KG1 (cell line): Measurements from ENCODE around the gene RYR2.
"Not testable (repeated sequence)": the region's sequence is repeated elsewhere in the genome, so short reads cannot be mapped to it uniquely, and the experiment has no call there.

Experiments used
- DNase-seq: peaks from one replicate; lab custom pipeline; 2025; lab: John Stamatoyannopoulos, UW

RYR2 gene

DNA sequence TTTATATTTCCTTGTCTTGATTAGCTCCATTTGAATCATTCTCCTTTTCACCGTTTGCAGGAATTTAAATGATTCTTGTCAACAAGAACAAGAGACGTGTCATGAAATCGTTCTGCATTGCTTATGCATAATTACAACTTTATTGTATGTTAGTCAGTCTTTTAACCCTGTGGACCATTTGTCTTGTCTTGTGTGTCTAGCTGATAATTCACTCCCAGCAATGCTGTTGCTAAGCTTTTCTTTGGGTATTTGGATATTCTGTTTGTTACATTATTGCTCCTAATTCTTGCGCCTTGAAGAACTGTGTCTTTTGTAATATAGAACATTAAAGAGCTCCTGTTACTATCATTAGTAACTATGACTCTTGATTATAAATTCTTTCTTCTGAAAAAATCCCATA lies 311.9 kb downstream of the RYR2 start:
- DNase-seq: no peak

DNA sequence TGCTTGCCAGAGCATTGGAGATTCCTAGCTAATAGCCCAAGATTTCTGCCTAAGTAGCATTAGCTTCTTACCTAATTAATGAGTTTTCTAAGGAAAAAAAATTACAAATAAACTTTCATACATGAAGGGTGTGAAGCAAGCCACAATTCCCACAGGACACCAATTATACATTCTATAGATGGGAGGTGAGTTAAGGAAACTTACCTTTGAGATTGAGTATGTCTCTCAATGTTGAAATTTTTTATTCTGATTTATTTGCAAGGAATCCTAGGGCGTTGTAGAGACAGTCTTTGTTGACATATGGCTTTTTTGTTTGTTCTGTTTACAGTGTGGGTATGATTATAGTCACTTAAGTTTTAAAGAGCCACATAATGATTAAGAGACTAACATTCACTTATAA lies 313.0 kb downstream of the RYR2 start:
- no peak for DNase-seq

GRCh38 chr1:237358555-237358954 lies 316.6 kb downstream of the RYR2 start:
- DNase-seq: no peak

- DNase-seq: no peak
These were observed 325.8 kb downstream of the RYR2 start for GRCh38 chr1:237367758-237368157.

DNA sequence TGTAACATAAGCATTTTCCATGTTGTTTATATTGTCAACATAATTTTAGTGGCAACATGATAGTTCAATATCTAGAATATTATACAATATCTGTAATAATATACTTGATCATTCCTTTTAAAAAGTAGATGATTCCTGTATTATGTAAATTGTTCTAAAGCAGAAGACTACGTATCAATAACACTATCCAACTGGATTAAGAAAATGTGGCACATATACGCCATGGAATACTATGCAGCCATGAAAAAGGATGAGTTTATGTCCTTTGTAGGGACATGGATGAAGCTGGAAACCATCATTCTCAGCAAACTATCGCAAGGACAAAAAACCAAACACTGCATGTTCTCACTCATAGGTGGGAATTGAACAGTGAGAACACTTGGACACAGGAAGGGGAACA lies 329.5 kb downstream of the RYR2 start:
- not testable (repeated sequence) for DNase-seq

DNA sequence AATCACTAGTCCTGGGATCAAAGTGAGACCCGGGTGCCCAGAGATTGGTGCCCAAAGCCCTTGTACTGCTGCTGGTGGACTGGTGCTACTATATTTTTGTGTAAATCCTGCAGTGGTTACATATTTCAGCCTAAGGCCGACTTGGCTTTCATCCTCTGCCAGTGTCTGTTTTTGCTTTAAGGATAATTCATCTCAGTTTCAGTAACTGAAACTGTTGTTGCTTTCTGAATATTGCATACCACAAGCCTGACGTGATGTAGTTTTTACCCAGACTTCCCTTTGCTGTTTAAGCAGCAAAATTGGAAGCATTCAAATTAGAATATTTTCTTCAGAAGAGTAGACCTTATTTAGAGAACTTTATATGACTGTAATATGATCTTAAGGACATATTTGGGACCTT lies 341.8 kb downstream of the RYR2 start:
- DNase-seq: no peak

DNA sequence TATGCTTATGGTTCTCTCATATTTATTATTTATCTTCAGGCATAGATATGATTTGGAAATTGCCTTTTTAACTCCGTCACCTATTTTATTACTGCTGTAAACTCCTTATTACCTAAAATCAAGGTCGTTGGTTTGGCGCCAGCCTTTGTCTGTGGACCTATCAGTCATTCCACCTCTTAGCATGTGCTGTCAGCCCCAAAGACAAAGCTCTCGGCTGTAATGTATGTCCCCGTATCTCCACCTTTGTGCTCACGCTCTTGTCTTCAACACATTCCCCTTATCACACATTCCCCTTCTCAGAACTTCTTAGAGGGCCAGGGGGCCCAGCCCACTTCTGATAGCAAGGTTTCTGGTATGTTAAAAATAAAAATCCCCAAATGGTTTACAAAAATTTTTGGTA lies 342.2 kb downstream of the RYR2 start:
- DNase-seq: no peak

DNA sequence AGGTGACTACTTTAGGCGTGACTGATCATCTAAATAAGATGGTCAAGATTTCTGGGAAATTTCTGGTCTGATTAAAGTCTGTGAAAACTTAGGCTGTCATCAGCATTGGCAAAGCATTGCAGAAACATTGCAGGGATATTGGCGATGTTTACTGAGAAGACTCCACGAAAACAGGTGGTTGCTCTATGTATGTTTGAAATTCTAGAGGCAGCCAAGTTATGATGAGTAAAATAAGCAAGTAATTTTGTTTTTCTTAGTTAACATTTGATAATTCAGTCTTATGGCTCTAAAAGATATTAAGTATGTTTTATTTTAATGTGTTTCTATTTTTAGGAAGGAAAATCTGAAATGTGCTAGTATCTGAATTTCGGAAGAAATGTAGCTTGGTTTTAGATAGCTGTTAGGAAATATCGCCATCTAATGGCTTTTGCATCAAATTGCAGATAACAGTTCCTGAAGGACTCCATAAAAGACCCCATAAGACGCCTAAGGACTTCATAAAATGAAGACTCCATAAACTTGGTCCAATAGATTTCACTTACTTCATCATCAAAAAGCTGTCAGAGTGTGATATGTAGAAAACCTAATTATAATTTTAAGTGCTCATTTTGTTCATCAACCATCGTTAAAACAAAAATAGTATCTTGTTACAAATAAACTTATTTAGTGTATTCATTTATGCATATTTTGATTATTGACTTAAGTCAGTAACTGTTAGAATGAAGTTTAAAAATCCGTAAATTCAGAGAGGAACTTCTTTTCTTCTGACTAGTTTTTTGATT lies 344.6 kb downstream of the RYR2 start:
- peak; percentile 21 for DNase-seq

DNA sequence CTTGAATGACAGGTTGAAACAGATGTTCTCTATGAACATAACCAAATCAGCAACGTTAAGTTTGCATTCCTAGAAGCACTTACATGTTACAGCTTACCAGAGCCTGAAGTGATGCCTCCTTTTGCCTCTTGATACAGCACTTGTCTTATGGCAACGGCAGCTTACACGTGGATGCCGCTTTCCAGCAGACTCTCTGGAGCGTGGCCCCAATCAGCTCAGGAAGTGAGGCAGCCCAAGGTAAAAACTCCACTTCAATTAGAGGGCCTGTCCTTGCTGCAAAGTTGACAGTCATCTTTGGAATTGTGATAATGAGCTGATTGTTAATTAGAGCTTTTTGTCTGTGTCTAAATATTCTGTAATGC lies 345.1 kb downstream of the RYR2 start:
- no peak for DNase-seq

GRCh38 chr1:237390823-237391222 lies 348.8 kb downstream of the RYR2 start:
- no peak for DNase-seq

- no peak for DNase-seq
These were observed 351.6 kb downstream of the RYR2 start for GRCh38 chr1:237393632-237394031.

GRCh38 chr1:237394281-237394680 lies 352.3 kb downstream of the RYR2 start:
- no peak for DNase-seq

GRCh38 chr1:237396426-237396825 lies 354.4 kb downstream of the RYR2 start:
- DNase-seq: no peak

- DNase-seq: no peak
These were observed 356.8 kb downstream of the RYR2 start for GRCh38 chr1:237398751-237399150.

- DNase-seq: no peak
These were observed 363.9 kb downstream of the RYR2 start for GRCh38 chr1:237405912-237406311.

- no peak for DNase-seq
These were observed 369.6 kb downstream of the RYR2 start for GRCh38 chr1:237411621-237412020.

GRCh38 chr1:237416924-237417655 lies 375.1 kb downstream of the RYR2 start:
- DNase-seq: no peak

DNA sequence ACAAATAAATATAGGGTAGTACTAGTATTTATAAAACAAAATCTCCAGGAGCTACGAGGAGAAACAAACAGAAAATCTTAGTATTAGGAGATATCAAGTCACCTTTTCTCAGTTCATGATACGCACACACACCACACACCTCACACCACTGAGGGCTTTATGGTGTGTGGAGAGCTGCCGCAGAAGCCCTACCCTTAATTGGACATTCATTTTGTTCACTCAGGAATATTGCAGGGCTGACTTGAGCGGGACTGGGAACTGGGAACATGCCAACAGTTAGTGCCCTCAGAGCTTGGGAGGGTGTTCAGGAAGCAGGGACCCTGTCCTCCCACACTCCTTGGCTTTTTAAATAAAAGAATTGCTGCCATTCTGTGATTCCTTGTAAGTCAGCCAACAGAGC lies 386.8 kb downstream of the RYR2 start:
- DNase-seq: no peak

GRCh38 chr1:237429252-237429651 lies 387.3 kb downstream of the RYR2 start:
- DNase-seq: no peak

DNA sequence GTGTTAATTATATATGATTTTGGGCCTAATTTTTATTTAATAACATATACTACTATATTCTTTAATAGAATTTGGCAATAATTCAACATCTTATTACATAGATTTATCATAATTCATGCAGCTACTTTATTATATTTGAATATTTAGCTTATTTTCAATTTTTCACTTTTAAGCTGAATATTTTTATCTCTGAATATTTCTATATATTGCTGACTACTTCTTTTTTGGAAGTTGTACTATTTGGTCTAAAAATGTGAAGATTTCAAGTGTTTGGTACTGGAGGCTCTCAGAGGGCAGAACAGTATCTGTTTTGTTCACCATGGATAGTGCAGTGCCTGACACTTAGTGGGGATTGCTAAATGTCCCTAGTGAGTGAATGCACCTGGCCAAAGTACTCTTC lies 389.5 kb downstream of the RYR2 start:
- no peak for DNase-seq

GRCh38 chr1:237440346-237440745 lies 398.4 kb downstream of the RYR2 start:
- DNase-seq: no peak

DNA sequence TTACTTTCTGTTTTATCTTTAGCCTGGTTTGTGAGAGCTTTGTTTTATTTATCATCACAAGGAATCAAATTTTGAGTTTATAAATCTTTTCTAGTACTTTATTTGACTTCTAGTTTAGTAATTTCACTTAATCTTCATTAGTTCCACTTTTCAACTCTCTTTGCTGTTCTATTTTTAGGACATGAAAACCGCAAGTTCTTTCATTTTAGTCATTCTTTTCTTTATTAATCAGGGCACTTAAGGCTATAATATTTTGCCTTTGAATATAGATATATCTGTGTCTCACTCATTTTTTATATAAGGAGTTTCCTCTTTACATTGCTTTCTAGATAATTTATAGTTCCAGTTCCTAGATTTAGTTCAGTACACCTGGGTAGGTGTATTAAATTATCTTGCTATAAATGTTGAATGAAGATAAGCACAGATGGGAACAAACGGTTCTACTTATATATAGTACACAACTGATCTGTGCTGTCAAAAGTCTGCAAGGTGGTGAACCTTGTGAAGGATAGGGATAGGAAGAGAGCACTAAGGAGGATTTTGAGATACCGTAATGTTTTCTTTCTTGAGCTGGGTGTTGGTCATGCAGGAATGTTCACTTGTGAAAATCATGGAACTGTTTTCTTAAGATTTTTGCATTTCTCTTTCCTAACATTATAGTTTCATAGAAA lies 402.3 kb downstream of the RYR2 start:
- no peak for DNase-seq

DNA sequence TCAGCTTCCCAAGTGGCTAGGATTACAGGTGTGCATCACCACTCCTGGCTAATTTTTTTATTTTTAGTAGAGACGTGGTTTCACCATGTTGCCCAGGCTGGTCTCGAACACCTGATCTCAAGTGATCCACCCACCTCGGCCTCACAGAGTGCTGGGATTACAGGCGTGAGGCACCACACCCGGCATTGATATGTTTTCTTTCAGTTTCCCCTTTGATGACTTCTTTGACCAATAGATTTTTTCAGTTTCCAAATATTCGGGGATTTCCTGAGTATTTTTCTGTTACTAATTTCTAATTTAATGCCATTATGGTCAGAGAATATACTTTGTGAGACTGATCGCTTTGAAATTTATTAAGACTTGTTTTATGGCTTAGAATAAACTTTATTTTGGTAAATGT lies 406.1 kb downstream of the RYR2 start:
- no peak for DNase-seq
